Measurements from ENCODE around the gene ZFP1.
"Not testable (repeated sequence)": the region's sequence is repeated elsewhere in the genome, so short reads cannot be mapped to it uniquely, and the experiment has no call there.

The ZFP1 gene

GRCh38 chr16:75113541-75114121 lies 34.7 kb upstream of the ZFP1 start:
- no peak for DNase-seq

- no peak for DNase-seq
Measured at GRCh38 chr16:75114179-75114945, 34.0 kb upstream of the ZFP1 start.

GRCh38 chr16:75114946-75115825 lies 33.1 kb upstream of the ZFP1 start:
- no peak for DNase-seq

- DNase-seq, result peak in 1 of 2 donors; percentile 33
Measured at GRCh38 chr16:75116081-75116910, 32.0 kb upstream of the ZFP1 start, which contains the start of gene LDHD. Gene LDHD (minus strand): TSS chr16:75116780. CDS start chr16:75116720, 60 bp downstream.

GRCh38 chr16:75116911-75117245 lies 31.4 kb upstream of the ZFP1 start:
- DNase-seq, result no peak

- no peak for DNase-seq
Measured at GRCh38 chr16:75118943-75119539, 29.3 kb upstream of the ZFP1 start.

- DNase-seq, result no peak
Measured at GRCh38 chr16:75120253-75120652, 28.1 kb upstream of the ZFP1 start.

GRCh38 chr16:75121949-75122568 lies 26.3 kb upstream of the ZFP1 start:
- no peak for DNase-seq

GRCh38 chr16:75122609-75123008 lies 25.7 kb upstream of the ZFP1 start:
- no peak for DNase-seq

- no peak for DNase-seq
Measured at GRCh38 chr16:75127713-75128415, 20.5 kb upstream of the ZFP1 start.

GRCh38 chr16:75129421-75130149 lies 18.7 kb upstream of the ZFP1 start:
- DNase-seq, result not testable (repeated sequence)

- no peak for DNase-seq
Measured at GRCh38 chr16:75130150-75130771, 18.1 kb upstream of the ZFP1 start.

GRCh38 chr16:75131081-75131480 lies 17.2 kb upstream of the ZFP1 start:
- no peak for DNase-seq

GRCh38 chr16:75138233-75138632 lies 10.1 kb upstream of the ZFP1 start:
- DNase-seq, result no peak

- no peak for DNase-seq
Measured at GRCh38 chr16:75138636-75139035, 9.7 kb upstream of the ZFP1 start.

GRCh38 chr16:75139498-75139897 lies 8.8 kb upstream of the ZFP1 start:
- no peak for DNase-seq

GRCh38 chr16:75143941-75144340 lies 4.4 kb upstream of the ZFP1 start:
- no peak for DNase-seq

- no peak for DNase-seq
Measured at GRCh38 chr16:75147968-75148310, 385 bp upstream of the ZFP1 start.

- no peak for DNase-seq
Measured at GRCh38 chr16:75151798-75152197, 3.5 kb downstream of the ZFP1 start.

- no peak for DNase-seq
Measured at GRCh38 chr16:75152635-75153034, 4.3 kb downstream of the ZFP1 start.

All from CD4-positive, alpha-beta T cell treated with Interleukin-4 for 1 hour (primary cell).